GM18873 (cell line): ENCODE results near the gene SMIM34.
A peak's percentile ranks its signal among the peaks of the same experiment; 100 is the strongest.
"Not testable (repeated sequence)": the region's sequence is repeated elsewhere in the genome, so short reads cannot be mapped to it uniquely, and the experiment has no call there.

Experiments used
- ATAC-seq: cut with Tn5 transposase; IDR thresholded peaks from one replicate; pipeline ENCODE4 v1.9.1; 2021; ENCODE audit warnings: mild to moderate bottlenecking, moderate library complexity, moderate number of reproducible peaks; ENCODE audit not compliant: unreplicated experiment, low FRiP score

The SMIM34 gene

GRCh38 chr21:34374940-34375618, 48.7 kb downstream of the SMIM34 start, which contains the start of gene SMIM11:
Gene SMIM11, plus strand, starts transcription at chr21:34375507. Its CDS starts 3,998 bp downstream, at chr21:34379505.
- ATAC-seq, result peak; percentile 76

GRCh38 chr21:34374462-34374861, 49.3 kb downstream of the SMIM34 start:
- ATAC-seq, result not testable (repeated sequence)

GRCh38 chr21:34372321-34372720, 51.4 kb downstream of the SMIM34 start:
- ATAC-seq, result no peak

- ATAC-seq, result no peak
Measured at GRCh38 chr21:34369741-34370140, 54.0 kb downstream of the SMIM34 start.
